ENCODE results near the gene MDM4. TPM values are rescaled to one million over a fixed set of nuclear protein-coding genes. Genes with fewer than 3 reads are reported as not detected.

MDM4 gene
- total RNA-seq, 1 experiment from 2014 or later, result 49.6 TPM

DNA sequence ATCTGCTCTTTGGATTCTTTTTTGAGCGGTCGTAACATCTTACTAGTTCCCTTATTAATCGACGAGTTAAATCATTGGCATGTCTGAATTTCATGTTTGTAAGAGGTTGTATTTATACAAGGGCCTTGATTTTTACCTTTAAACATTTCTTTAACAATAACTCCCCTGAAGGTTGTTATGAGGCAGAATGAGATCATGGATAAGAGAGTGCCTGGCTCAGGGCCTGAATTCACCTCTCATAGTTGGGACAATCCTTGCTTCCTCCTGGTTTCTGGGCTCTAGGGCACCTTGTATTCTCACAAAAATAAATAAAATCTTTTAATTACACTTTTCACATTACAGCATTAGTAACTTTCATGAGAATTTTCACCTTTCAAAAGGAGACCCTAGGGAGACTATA lies 55.4 kb downstream of the MDM4 start:
- Histone ChIP-seq H3K23me2 (ENCODE audit: insufficient read length, low read depth, low read length, poor library complexity, severe bottlenecking) (no peaks in the 10 kb centered on the region), H4K20me1 (ENCODE audit: control insufficient read depth, insufficient read depth, insufficient read length) (no peaks in the 10 kb centered on the region), H3K79me1 (ENCODE audit: insufficient read depth, low read depth, low read length, poor library complexity, severe bottlenecking) (no peaks in the 10 kb centered on the region), H3K18ac (ENCODE audit: insufficient read length, low read depth, low read length) (no peak overlapping the region), H2BK20ac (ENCODE audit: low read depth, low read length, poor library complexity, severe bottlenecking) (no peak overlapping the region), H4K91ac (ENCODE audit: insufficient read length, low read depth, low read length) (no peak overlapping the region), H3K79me2 (ENCODE audit: insufficient read depth, low read length) (no peaks in the 10 kb centered on the region), H3K27ac (ENCODE audit: insufficient read length, low read depth, low read length) (no peak overlapping the region), H3K14ac (ENCODE audit: insufficient read depth, low read length) (no peak overlapping the region), H4K8ac (replicated peaks; ENCODE audit: insufficient read length, low read depth, low read length) (no peak overlapping the region), H3K4me2 (ENCODE audit: insufficient read depth, insufficient read length, low read length) (no peak overlapping the region), H3K56ac (ENCODE audit: insufficient read length, low read depth, low read length) (no peak overlapping the region), H4K5ac (ENCODE audit: insufficient read length, low read depth, low read length) (no peak overlapping the region), H3K23ac (ENCODE audit: insufficient read length, low read depth, low read length) (no peak overlapping the region), H3K4me1 (ENCODE audit: insufficient read depth, low read length) (peaks cover 22% of the 10 kb centered on the region), H3K4ac (ENCODE audit: low read depth, low read length) (no peak overlapping the region), H2BK5ac (ENCODE audit: insufficient read length, low read length) (no peak overlapping the region), H3K27me3 (ENCODE audit: insufficient read depth, low read length) (no peaks in the 10 kb centered on the region; the same call in 1 of the 2 replicates), H2BK12ac (ENCODE audit: insufficient read length, low read depth, low read length) (no peak overlapping the region), H3K9ac (ENCODE audit: extremely low read depth, insufficient read length, low read length) (no peak overlapping the region), H2BK15ac (ENCODE audit: low read depth, low read length) (no peak overlapping the region), H2BK120ac (ENCODE audit: low read depth, low read length, poor library complexity, severe bottlenecking) (no peak overlapping the region), H3K9me3 (ENCODE audit: control insufficient read depth, low read depth, low read length) (no peaks in the 10 kb centered on the region), H3T11ph (ENCODE audit: low read length) (no peak overlapping the region), H2AK5ac (ENCODE audit: insufficient read length, low read length) (no peak overlapping the region), H2AFZ (ENCODE audit: low read length) (no peak overlapping the region)
- Mint-ChIP-seq H3K9me3 (no peaks in the 10 kb centered on the region; a peak in 1 of 5 replicates), H3K4me1 (peaks cover 72 to 77% of the 10 kb centered on the region in 2 experiments), H3K27me3 (ENCODE audit: low read depth) (peaks cover 28% of the 10 kb centered on the region), H3K36me3 (ENCODE audit: insufficient read depth in 1 of 3, low read depth in 3 of 3) (peaks cover 0 to 4% (median 0%) of the 10 kb centered on the region in 3 experiments; a peak in 2 of 7 replicates), H3K27ac (no peak overlapping the region), H3K4me3 (no peak overlapping the region)
- TF ChIP-seq, protein P1, sequence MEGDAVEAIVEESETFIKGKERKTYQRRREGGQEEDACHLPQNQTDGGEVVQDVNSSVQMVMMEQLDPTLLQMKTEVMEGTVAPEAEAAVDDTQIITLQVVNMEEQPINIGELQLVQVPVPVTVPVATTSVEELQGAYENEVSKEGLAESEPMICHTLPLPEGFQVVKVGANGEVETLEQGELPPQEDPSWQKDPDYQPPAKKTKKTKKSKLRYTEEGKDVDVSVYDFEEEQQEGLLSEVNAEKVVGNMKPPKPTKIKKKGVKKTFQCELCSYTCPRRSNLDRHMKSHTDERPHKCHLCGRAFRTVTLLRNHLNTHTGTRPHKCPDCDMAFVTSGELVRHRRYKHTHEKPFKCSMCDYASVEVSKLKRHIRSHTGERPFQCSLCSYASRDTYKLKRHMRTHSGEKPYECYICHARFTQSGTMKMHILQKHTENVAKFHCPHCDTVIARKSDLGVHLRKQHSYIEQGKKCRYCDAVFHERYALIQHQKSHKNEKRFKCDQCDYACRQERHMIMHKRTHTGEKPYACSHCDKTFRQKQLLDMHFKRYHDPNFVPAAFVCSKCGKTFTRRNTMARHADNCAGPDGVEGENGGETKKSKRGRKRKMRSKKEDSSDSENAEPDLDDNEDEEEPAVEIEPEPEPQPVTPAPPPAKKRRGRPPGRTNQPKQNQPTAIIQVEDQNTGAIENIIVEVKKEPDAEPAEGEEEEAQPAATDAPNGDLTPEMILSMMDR (conservative IDR thresholded peaks at IDR 0.05), result no peak
- no CpG with 5 or more reads among the region's 4 CpGs for WGBS (ENCODE audit: extremely low coverage, insufficient read length, low lambda C conversion rate)
- no peak for DNase-seq

All from H9 (cell line).